Dermis microvascular lymphatic vessel endothelial cell (primary cell): ENCODE data around the gene ZCCHC7. TPM values are rescaled to one million over a fixed set of nuclear protein-coding genes. Genes with fewer than 3 reads are reported as not detected.
"Not testable (repeated sequence)": the region's sequence is repeated elsewhere in the genome, so short reads cannot be mapped to it uniquely, and the experiment has no call there.

ENCODE experiments used
- DNase-seq, 2 donors: peaks; one replicate each; pipeline versions ENCODE4 v3.0.0 to v3.0.0-alpha.2; 2010; ENCODE audit warnings: low read depth in 2 of 2
- total RNA-seq: library from RNA; depleted of rRNA; stranded (reverse); fragments of >200 nt; gene quantifications from 2 replicates; pipeline ENCODE4 v1.2.1, GENCODE V29; 2014

Gene ZCCHC7
- total RNA-seq, 1 donor from 2014 or later, result 6.9 TPM

GRCh38 chr9:37372839-37373238, 252.5 kb downstream of the ZCCHC7 start:
- no peak for DNase-seq

DNA sequence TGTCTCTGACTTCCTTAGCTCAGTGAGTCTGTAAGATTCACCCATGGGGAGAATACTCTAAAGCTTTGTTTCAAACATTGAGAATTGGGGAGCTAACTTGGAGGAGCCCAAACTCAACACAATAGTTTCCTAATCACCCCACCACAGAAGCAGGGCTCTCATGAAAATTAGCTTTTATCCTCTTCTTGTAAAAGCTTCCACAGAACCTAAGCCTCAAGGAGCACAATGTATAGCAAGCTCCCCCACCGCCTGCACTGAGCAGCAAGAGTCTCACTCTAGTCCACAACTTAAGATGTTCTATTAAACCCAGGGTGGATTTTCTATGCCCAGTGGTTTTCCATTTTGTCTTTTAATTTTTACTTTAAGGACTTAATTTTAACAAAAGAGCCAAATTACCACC, 253.2 kb downstream of the ZCCHC7 start:
- DNase-seq, result no peak

GRCh38 chr9:37374892-37375291, 254.5 kb downstream of the ZCCHC7 start:
- no peak for DNase-seq

DNA sequence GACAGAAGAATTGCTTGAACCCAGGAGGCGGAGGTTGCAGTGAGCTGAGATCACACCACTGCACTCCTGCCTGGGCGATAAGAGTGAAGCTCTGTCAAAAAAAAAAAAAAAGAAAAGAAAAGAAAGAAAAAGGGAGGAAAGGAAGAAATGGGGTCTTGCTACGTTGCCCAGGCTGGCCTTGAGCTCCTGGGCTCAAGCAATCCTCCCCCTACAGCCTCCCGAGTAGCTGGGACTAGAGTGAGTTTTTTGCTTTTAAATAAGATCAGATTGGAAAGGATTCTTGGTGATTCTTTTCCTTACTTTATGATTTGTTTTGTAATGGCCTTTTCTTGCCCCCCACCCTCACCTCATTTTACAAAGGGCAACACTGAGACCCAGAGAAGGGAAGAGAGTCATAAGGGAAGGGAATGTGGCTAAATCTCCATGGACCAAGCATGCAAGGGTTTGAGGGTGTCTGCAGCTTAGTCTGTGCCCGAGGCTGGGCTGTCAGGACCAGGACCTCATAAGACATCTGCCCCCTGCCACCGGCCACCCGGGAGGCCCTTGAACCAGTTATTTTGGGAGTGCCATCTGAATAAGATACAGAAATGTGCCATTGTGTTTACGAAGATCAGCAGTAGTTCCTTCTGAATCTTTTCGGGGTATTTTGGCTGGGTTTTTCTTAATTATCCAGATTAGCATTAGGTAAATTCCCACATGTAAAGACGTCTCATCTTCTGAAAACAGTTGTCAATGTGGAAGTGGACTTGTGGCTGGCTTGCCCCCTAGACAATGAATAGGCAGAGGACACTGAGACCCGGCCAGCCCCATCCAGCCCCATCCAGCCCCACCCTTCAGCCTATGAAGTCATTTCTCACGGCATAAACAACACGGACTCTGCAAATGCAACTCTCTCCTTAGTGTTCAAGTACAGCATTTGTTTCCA, 257.6 kb downstream of the ZCCHC7 start:
- no peak for DNase-seq

DNA sequence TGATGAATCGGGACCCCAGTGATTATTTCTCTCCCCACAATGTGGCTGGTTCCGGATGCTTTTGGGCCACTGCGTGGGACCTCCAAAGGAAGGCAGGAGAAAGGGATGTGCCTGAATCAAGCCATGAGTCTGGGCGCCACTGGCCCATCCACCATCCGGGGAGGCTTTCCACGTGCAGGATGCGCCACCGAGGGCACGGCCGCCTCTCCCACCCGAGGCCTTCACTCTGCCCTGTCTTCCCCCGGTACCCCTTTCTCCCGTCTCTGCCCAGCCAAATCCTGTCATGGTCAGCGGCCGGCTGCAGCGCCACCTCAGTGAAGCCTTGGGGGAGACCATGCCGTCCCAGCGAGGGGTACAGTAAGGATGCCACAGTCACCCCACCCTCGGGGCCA, 258.2 kb downstream of the ZCCHC7 start:
- no peak for DNase-seq

DNA sequence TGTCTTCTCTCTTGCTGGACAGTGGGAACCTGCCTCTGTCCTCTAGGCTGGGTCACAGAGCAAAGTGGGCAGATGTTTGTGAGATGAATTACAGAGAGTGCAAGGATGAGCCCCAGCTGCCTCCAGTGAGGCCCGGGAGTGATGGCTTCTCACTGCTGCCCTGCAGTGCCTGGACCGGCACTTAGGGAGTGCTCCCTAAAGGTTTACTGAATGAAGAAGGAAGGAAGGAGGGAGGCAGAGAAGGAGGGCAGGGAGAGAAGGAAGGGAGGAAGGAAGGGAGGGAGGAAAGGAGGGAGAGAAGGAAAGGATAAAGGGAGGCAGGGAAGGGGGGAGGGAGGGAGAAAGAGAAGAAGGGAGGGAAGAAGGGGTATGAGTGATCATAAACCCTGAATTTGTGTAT, 259.5 kb downstream of the ZCCHC7 start:
- DNase-seq, result no peak

DNA sequence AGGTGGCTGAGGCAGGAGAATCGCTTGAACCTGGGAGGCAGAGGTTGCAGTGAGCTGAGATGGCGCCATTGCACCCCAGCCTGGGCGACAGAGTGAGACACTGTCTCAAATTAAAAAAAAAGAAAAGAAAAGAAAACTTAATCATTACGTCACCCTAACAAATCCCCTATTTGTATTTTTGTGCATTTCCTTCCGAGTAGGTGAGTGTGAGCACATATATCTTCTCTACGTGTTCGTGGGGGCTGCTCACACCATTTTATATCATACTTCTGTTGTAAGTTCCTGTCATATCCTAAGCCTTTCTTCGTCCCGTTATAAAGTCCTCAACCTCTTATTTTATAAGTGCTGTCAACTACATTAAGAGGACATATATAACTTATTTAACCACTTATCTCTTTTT, 260.2 kb downstream of the ZCCHC7 start:
- no peak for DNase-seq

- no peak for DNase-seq
These were observed 260.8 kb downstream of the ZCCHC7 start for GRCh38 chr9:37381094-37381741.

DNA sequence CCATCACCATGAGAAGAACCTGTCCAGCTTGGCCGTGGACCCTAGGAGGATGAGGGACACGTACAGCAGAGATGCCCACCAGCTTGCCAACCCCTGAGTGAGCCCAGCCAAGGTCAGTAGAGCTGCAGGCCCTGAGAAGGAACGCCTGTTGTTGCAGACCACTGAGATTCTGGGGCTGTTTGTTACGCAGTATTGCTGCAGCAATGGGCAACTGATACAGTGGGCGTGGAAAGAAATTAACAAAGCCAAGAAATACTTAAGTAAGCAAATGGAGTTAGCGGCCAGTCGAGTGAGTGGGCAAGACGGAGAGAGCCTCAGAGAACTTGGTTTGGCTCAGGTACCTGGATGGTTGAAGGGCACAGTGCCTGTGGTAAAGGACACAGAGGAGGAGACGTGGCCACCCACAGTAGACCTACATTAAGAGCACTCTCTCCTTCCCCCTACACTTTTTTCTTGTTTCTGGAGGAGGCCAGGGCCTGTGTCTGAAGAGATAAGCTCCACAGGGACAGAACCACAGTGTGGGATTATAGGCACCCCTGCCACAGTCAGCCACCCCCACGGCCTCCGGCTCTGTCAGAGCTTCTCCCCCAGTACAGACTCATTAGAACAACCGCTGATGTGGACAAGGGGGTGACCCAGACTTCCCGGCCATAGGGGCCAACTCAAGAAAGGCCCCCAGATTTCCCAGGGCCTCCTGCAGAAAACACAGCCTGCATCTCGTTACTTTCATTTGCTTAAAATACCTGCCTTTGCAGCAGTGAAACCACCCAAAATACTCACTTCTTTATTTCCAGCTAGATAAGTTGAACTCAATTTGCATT, 262.0 kb downstream of the ZCCHC7 start:
- DNase-seq, result no peak

GRCh38 chr9:37382982-37383357, 262.6 kb downstream of the ZCCHC7 start:
- DNase-seq, result no peak

DNA sequence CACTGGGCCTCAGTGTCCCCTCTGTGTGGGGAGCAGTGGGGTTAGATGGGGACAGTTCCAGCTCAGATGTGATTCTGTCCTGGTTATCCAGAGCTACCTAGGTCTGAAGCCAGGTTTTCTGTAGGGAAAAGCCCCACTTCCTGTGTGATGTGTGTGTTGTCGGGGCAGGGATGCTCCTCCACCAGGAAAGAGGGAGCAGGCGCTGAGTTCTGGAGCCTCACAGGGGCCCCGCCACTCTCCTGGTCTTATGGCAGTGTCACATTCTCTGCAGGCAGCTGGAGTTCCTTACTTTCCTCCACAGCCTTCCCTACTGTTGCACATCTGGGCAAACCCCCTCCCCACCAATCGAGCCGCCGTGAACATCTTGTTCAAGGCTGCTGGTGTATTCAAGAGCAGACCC, 263.0 kb downstream of the ZCCHC7 start:
- no peak for DNase-seq

- no peak for DNase-seq
These were observed 263.7 kb downstream of the ZCCHC7 start for GRCh38 chr9:37383876-37384746.

DNA sequence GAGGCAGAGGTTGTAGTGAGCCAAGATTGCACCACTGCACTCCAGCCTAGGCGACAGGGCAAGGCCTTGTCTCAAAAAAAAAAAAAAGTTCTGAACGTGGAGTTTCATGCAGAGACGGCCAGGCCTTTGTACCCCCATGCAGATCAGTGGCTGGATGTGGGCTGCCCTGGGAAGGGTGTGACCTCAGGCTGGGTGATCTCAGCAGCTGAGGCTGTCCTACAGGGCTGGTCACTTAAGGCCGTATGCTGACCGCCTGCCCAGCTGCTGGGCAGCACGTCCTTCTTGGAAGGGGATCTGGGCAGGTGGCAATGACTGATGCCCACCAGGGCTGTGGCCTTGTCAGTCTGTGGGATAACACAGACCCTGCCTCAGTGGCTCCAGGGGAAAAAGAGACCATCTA, 264.9 kb downstream of the ZCCHC7 start:
- no peak for DNase-seq

- DNase-seq, result no peak
These were observed 266.6 kb downstream of the ZCCHC7 start for GRCh38 chr9:37386988-37387387.

DNA sequence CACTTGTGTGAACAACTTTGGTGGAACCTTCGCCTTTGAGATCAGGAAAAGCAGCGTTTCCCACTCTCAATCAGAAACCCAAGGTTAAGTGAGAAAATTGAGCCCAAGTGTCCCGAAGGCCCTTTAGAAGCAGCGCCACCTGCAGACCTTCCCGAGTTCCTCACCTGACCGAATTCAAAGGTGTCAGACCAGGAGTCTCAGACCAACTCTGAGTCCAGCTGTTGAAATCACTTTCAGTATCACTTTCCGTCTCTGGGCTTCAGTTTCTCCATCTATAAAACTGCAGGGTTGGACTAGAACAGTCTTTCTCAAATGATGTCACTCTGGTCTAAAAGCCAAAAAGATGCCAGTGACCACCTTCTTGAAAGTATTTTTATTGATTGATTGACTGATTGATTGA, 270.4 kb downstream of the ZCCHC7 start:
- peak in 1 of 2 donors; percentile 29 for DNase-seq

DNA sequence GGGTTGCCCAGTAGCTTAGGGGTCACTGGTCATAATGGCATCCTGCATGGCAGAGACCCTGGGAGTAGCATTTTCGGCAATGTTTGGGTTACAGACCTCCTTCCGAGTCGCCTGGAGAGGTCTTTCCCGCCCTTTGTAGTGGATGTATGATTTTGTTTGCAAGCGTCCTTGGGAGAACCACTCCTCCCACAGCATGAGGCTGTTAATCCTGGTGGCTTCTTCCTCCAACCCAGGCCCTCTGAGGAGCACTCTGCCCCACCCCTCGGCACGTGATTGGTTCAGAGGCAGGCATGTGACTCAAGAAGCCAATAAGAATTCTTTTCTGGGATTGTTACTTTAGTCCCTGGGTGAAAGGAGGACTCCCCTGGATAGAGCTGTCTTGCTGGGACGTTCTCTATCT, 271.9 kb downstream of the ZCCHC7 start:
- DNase-seq, result no peak

GRCh38 chr9:37395229-37395628, 274.9 kb downstream of the ZCCHC7 start:
- DNase-seq, result no peak

DNA sequence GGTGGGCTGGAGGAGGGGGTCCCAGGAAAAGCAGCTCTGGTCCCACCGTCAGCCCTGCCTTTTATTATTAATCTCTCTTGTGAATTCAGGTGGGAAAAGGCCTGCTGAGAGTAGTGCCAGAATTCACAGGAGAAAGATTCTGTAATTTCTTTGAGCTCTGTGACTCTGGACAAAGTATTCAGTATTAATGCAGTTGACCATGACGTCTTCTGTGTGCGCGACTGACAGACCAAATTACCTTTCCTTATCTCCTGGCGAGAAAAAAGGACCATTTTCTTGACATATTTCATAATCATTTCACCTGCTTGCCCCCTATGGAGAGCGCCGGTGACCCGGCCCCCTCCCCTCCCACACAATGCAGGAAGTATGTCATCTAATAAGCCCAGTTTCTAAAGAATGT, 275.3 kb downstream of the ZCCHC7 start:
- no peak for DNase-seq

GRCh38 chr9:37397948-37398347, 277.6 kb downstream of the ZCCHC7 start:
- DNase-seq, result not testable (repeated sequence)

DNA sequence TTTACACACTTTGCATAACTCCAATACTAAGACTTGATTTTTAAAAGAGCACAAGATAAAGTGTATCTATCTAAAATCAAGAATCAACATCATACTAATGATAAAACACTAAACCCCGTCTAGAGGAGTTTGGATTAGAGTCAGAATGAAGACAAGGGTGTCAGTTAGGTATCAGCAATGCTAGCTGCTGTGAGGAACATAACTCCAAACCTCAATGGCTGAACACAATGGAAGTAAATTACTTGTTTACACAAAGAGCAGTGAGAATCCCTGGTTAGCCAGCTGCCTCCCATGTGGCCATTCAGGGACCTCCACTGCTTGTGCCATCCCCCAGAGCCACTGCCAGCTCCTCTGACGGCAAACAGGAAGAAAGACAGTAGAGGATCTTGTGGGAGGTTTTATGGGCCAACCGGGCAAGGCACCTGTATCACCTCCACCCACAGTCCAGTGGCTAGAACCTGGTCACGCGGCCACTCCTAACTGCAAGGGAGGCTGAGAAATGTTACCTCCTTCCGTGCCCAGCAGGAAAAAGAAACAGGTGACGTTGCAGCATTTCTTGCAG, 278.2 kb downstream of the ZCCHC7 start:
- no peak for DNase-seq

DNA sequence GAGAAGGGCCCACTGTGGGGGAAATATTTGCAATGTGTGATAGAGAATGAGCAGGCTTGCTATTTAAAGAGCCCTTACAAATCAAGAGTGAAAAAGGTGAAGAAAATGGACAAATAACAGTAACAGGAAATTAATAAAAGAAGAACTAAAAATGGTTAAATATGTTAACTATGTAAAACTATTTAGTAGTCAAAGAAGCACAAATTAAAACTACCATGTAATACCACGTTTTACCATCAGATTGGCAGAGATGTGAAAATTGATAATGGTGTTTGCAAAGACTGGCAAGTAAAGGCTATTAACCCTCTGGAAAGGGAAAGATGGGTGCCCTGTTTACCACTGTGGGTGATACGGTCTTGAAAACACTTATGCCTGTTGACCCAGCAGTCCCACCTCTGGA, 279.0 kb downstream of the ZCCHC7 start:
- no peak for DNase-seq
